Panc1 (cell line): ENCODE data around the gene KCNE3. TPM values are rescaled to one million over a fixed set of nuclear protein-coding genes. Genes with fewer than 3 reads are reported as not detected.

Experiments
- ATAC-seq: fragments of 200-7000 bp; cut with Tn5 transposase; 2 replicates; pipeline ENCODE4 v1.9.1; 2020; ENCODE audit warnings: mild to moderate bottlenecking, moderate library complexity
- BruUV-seq: library from RNA; stranded (reverse); fragments of 400-500 nt; replicated peaks from 2 replicates; lab custom pipeline; 2021; lab: Mats Ljungman, UMichigan
- CTCF ChIA-PET: fragments of 300-600 bp; sonication (Branson Sonifier 250); formaldehyde crosslinking; loops from one replicate; lab custom pipeline; 2022; ENCODE audit warnings: antibody characterized with exemption; lab: Charles Lee
- POLR2A ChIA-PET: fragments of 300-600 bp; sonication (Branson Sonifier 250); formaldehyde crosslinking; loops from one replicate; lab custom pipeline; 2022; ENCODE audit warnings: antibody characterized with exemption; lab: Charles Lee
- DNase-seq: peaks from one replicate; pipeline ENCODE4 v3.0.0-alpha.2; 2010; ENCODE audit warnings: low read depth, low spot score
- H3K27ac ChIP-seq: 2 replicates; pipeline ENCODE4 v1.5.1; 2011; ENCODE audit warnings: mild to moderate bottlenecking, low read length, inconsistent platforms
- H3K27me3 ChIP-seq: fragments of 200-500 bp; sonication (Bioruptor generic); 2 replicates; pipeline ENCODE4 v1.6.0; 2014; ENCODE audit warnings: low read length, inconsistent platforms; ENCODE audit not compliant: control insufficient read depth, insufficient read depth
- H3K36me3 ChIP-seq: fragments of 200-500 bp; sonication (Bioruptor generic); 2 replicates; pipeline ENCODE4 v1.5.1; 2014; ENCODE audit warnings: inconsistent platforms, mild to moderate bottlenecking, low read length, moderate library complexity; ENCODE audit not compliant: control insufficient read depth, insufficient read depth
- H3K4me1 ChIP-seq: 2 replicates; pipeline ENCODE4 v1.5.1; 2011; ENCODE audit warnings: inconsistent platforms, mild to moderate bottlenecking, low read length, moderate library complexity; ENCODE audit not compliant: control insufficient read depth, insufficient read depth
- H3K4me3 ChIP-seq, 2 experiments: 2 replicates each; pipeline ENCODE4 v1.5.1; 2011 to 2012; ENCODE audit warnings: low read depth in 2 of 2, low read length in 2 of 2, mild to moderate bottlenecking in 2 of 2, inconsistent platforms in 1 of 2, moderate library complexity in 1 of 2
- H3K9me3 ChIP-seq: fragments of 200-500 bp; sonication (Bioruptor generic); 2 replicates; pipeline ENCODE4 v1.5.1; 2014; ENCODE audit warnings: low read depth, mild to moderate bottlenecking, inconsistent platforms, low read length, moderate library complexity; ENCODE audit not compliant: control insufficient read depth, insufficient read depth
- CTCF ChIP-seq: fragments of 450-650 bp; IDR thresholded peaks from 2 replicates; pipeline ENCODE4 v1.5.1; 2017; ENCODE audit warnings: mild to moderate bottlenecking
- POLR2AphosphoS5 ChIP-seq: IDR thresholded peaks from 2 replicates; pipeline ENCODE4 v1.6.1; 2012; ENCODE audit warnings: mild to moderate bottlenecking, low read depth, low read length, moderate library complexity
- REST ChIP-seq, 2 experiments: IDR thresholded peaks; 2 replicates each; pipeline ENCODE4 v1.6.1; 2011 to 2012; ENCODE audit warnings: low read depth in 2 of 2, control low read depth in 1 of 2, low read length in 1 of 2, mild to moderate bottlenecking in 1 of 2, moderate library complexity in 1 of 2; ENCODE audit not compliant: insufficient read depth in 1 of 2
- SIN3A ChIP-seq: IDR thresholded peaks from 2 replicates; pipeline ENCODE4 v1.6.1; 2012; ENCODE audit warnings: low read depth, mild to moderate bottlenecking, low read length, moderate library complexity, borderline replicate concordance; ENCODE audit not compliant: insufficient read depth
- TCF7L2 ChIP-seq: IDR thresholded peaks from 2 replicates; pipeline ENCODE4 v1.6.1; 2011; ENCODE audit warnings: mild to moderate bottlenecking, low read depth, low read length, inconsistent platforms
- in situ Hi-C: cut with HindIII; loops from 2 replicates; pipeline ENCODE4 v1.10.0; 2016; ENCODE audit warnings: low sequenced_read_pairs, low pct_unique_long_range_greater_than_20kb
- intact Hi-C: fragments of 100-400 bp; cut with micrococcal nuclease; formaldehyde crosslinking; loops from one replicate; pipeline ENCODE4 v1.10.0; 2022; ENCODE audit not compliant: unreplicated experiment
- total RNA-seq: library from RNA; stranded (reverse); gene quantifications from one replicate; pipeline ENCODE4 v1.2.1, GENCODE V29; 2021; ENCODE audit not compliant: unreplicated experiment

KCNE3 gene
- total RNA-seq, 1 experiment from 2014 or later, result 0.15 TPM

GRCh38 chr11:74480688-74481417, 13.5 kb upstream of the KCNE3 start:
- H3K27ac ChIP-seq, result no peak overlapping the region
- BruUV-seq, result no TSS peak
- H3K4me1 ChIP-seq, result no peaks in the 10 kb centered on the region
- POLR2A ChIA-PET, result interaction anchor here (0.5 kb wide), 1 partner anchor 887 kb away, joined by 7 read pairs; no protein-coding TSS in a partner anchor
- intact Hi-C loops (no loop called here), in situ Hi-C loops (no loop called here)
- no peak for ATAC-seq
- no peaks in the 10 kb centered on the region; the same call in 1 of the 2 replicates for H3K27me3 ChIP-seq
- H3K4me3 ChIP-seq, result no peak overlapping the region
- no peaks in the 10 kb centered on the region for H3K9me3 ChIP-seq
- CTCF ChIA-PET, result no interaction called here
- no peak for DNase-seq
- TF ChIP-seq SIN3A, result no peak
- TF ChIP-seq CTCF, result no peak
- no peak for TF ChIP-seq TCF7L2
- H3K36me3 ChIP-seq, result no peaks in the 10 kb centered on the region

- in situ Hi-C loops, result no loop called here
- H3K27me3 ChIP-seq, result no peaks in the 10 kb centered on the region; the same call in 1 of the 2 replicates
- no peak for TF ChIP-seq TCF7L2
- TF ChIP-seq POLR2AphosphoS5, result no peak
- no peak for TF ChIP-seq CTCF
- no peak for TF ChIP-seq SIN3A
- TF ChIP-seq REST (IDR thresholded peaks at IDR 0.05; ENCODE audit: insufficient read depth in 1 of 2, low read depth in 2 of 2, low read length in 1 of 2), result no peak
- H3K27ac ChIP-seq, result no peak overlapping the region
- H3K4me1 ChIP-seq, result no peaks in the 10 kb centered on the region
- H3K9me3 ChIP-seq, result no peaks in the 10 kb centered on the region
- H3K36me3 ChIP-seq, result no peaks in the 10 kb centered on the region
- ChIA-PET POLR2A (no interaction called here), CTCF (no interaction called here)
- ATAC-seq (no peak), DNase-seq (no peak)
- no peak overlapping the region for H3K4me3 ChIP-seq
- no TSS peak for BruUV-seq
- intact Hi-C loops, result no loop called here
Measured at GRCh38 chr11:74479732-74480123, 12.4 kb upstream of the KCNE3 start.
